GM23248 (cell line): ENCODE data around the gene BCL7A.

Source experiments
- EZH2 ChIP-seq: fragments of 200-600 bp; sonication (generic); IDR thresholded peaks from 2 replicates; pipeline ENCODE4 v1.6.1; 2018; ENCODE audit warnings: antibody characterized with exemption, mild to moderate bottlenecking; ENCODE audit not compliant: insufficient read depth, poor library complexity, severe bottlenecking
- EZH2phosphoT487 ChIP-seq: fragments of 200-600 bp; sonication (generic); IDR thresholded peaks from 2 replicates; pipeline ENCODE4 v1.6.1; 2018; ENCODE audit warnings: antibody characterized with exemption, moderate library complexity, mild to moderate bottlenecking, low read depth; ENCODE audit not compliant: insufficient read depth

- TF ChIP-seq EZH2 (no peak), EZH2phosphoT487 (no peak)
Observed at GRCh38 chr12:122085591-122085990, 63.9 kb downstream of the BCL7A start.
